GM18499 (cell line): ENCODE results near the gene BMAL1.

Source experiments
- ATAC-seq: cut with Tn5 transposase; IDR thresholded peaks from one replicate; pipeline ENCODE4 v1.9.1; 2021; ENCODE audit warnings: moderate number of reproducible peaks; ENCODE audit not compliant: insufficient read depth, unreplicated experiment

BMAL1 gene

DNA sequence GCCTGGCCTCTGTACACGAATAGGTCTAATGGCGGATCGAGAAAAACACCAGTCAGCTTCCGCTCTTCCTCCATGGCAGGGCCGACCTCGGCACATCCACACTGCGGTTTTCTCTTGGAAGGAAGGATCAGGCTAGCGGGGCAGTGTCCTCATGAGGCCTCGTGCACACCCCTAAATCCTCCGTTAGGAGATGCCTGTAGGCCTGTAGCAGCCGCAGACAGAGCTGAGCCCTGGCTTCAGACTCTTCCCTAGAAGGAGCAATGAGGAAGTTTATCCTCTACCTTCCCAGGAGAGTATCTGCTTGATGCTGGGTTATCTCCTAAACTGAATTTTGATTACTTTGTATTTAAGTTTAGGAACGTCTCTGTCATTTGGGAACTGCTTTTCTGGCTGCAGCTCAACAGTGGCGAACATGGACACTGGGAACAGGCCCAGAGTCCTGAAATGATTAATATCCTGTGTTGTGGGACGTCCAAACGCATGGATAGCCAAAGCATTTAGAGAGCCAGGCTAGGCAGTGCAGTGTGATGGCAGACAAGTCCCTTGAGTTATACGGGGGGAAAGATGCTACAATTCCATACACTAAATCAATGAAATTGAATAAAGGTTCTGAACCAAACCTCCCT lies 16.5 kb upstream of the BMAL1 start:
- no peak for ATAC-seq

DNA sequence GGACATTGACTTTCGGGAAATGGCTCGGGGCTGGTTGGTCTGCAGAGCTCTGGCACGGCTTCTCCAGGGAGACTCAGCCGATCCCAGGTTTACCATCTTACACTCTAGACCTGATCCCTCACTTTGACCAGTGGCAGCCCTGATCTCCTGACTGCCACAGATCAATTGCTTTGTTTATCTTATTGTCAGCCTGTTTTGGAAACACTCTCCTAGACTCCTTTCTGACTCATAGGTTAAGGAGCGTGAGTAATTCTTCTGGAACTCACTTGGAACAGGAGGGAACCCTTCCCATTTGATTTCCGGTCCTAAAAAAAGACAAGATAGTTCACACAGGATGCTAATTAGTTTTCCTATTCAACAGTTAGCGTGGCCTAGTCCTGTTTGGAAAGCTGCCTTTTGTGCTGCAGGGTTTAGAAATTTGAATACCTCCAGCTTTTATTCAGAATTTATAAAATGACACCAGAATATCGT lies 16.0 kb upstream of the BMAL1 start:
- ATAC-seq, result no peak

- no peak for ATAC-seq
These were observed 15.5 kb upstream of the BMAL1 start for GRCh38 chr11:13262096-13262495.

GRCh38 chr11:13268791-13269190 lies 8.8 kb upstream of the BMAL1 start:
- no peak for ATAC-seq

DNA sequence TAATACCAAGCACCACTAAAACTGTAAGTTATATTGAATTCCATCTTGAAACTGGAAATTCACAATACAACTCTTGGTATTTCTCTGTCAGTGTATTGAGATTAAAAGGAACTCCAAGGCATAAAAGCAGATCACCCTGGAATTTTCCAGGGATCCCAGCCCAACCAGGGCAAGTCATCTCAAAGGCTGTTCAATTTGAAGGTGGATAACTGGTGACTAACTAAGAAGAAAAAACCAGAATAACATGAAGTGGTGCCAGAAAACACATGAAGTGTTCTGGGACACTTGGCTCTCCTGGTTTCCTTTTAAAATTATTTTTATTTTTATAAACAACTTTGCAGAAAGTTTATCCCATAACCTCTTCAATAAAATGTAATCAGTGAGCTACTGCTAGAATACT lies 7.8 kb upstream of the BMAL1 start:
- ATAC-seq, result no peak

DNA sequence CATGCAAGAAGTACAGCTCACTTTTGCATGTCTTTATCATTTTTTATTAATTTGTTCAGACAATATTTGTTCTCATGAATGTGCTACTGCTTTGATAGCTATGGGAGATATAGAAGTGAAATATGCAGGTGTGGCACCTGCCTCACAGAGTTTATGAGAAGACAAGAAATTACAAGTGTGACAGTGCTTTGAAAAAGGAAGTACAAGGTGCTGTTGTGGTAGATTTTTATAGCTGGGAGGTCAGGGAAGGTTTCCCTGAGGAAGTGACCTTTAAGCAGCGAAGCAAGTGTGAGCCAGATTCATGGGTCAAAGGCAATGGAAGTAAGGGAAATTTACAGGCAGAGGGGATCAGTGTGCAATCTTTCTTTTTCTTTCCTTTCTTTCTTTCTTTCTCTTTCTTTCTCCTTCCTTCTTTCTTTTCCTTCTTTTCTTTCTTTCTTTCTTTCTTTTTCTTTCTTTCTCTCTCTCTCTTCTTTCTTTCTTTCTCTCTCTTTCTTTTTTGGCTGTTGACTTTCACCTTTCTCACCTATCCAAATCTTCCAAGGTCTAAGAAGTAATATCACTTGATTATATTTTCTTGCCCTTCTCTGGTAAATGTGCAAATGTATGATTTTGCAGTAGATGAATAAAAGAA lies 6.4 kb upstream of the BMAL1 start:
- no peak for ATAC-seq

- no peak for ATAC-seq
These were observed 1.1 kb upstream of the BMAL1 start for GRCh38 chr11:13276454-13276831.

DNA sequence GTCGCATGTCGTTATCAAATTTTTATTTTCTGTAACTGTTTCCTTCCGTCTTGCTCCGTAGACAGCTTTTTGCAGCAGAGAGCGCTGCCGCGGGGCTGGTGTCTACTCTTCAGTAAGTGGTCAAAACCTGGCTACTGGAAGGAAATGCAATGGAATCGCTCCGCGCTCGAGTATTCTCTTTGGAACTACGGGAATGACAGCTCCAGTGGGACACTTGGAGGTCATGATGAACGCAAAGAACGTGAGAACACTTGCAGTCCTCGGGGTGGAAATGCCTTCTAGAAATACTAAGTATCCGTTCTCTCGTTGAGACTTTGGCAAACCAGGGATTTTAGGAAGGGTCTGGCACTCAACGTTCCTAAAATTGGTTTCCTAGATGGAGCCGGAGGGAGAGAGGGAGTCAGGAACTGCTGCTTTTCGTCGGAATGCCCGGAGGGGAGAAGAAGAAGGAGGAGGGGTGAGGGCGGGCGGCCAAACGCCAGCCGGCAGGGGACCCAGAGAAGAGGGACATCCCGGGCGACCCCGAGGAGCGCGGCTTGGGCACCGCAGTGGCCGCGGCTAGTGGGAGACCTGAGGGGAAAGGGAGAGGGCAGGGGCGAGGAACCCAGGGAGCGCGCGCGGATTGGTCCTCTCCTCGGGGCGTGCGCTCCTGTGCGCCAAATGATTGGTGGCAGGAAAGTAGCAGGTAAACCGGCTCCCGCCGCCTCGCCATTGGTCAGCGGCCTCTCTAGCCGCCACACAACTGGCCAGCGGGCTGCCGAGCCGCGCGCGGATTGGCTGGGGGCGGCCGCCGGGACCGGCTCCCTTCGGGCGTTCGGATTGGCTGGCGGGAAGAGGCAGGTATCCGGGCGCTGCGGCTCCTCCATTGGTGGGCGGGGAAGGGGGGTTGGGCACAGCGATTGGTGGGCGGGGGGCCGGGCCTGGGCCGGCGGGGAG lies 490 bp upstream of the BMAL1 start:
- peak; percentile 88 for ATAC-seq

DNA sequence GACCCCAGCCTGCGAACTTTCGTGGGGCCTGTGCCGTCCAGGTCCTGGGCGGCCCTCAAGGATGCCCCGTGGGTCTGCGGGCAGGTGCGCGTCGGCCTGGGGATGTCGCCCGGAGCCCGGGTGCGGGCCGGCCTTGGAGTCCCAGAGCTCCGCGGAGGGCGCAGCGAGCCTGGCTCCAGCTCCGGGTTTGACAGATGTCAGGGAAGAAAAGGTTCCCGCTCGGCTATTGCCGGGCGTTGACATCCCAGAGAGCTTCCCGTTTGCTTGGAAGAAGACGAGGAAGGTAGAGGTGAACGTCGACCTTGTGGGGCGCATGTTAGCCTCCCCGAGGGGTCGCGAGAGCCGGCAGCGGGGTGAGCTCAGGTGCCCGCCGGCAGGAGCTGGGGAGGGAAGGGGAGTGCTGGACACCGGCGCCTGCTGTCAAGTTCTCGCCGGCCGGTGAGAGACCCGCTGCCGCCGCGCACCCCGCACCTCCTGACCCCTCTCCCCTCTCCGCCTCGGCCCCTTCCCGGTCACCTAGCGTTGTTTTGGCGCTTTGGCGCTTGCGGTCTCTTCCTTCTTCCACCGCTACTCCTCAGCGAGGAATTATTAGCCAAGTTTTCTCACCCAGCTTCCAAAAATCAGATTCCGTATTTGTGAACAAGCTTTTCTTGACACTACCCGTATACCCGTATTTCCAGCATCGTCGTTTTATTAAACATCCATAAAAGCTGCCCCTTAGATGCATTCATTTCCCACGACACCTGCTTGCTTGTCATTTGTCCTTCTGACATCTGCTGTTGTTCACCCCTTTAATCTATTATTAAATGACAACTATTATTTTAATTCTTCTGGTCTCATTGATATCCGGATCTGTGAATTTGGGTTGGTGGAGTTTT lies 1.3 kb downstream of the BMAL1 start:
- ATAC-seq, result no peak

GRCh38 chr11:13279487-13279834 lies 1.9 kb downstream of the BMAL1 start:
- no peak for ATAC-seq

DNA sequence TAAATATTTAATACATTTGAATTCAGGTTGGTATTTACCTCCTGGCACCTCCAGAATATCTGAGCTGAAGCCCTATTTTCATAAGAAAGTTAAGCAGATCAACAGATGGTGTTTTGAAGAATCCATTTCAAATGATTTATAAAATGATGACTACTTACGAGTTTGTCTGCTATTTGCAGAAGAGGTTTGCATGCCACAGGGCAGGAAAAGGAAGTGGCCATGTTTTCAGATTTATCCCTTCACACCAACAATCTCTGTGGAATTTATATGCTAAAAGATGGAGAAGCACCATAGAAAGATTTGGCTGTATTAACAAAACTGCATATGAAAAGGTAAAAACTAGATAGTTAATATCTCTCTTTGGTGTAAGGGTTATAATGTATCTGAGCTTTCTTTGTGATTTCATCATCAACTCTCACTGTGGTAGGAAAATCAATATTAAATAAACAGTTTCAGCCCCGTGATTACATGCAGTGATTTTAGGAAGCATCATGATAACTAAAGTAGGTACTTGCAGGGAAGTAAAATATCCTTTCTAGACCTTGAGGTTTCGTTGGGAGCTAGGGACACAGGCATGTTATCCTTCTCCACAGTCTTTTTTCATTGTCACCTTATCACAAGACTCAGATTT lies 2.6 kb downstream of the BMAL1 start:
- no peak for ATAC-seq

DNA sequence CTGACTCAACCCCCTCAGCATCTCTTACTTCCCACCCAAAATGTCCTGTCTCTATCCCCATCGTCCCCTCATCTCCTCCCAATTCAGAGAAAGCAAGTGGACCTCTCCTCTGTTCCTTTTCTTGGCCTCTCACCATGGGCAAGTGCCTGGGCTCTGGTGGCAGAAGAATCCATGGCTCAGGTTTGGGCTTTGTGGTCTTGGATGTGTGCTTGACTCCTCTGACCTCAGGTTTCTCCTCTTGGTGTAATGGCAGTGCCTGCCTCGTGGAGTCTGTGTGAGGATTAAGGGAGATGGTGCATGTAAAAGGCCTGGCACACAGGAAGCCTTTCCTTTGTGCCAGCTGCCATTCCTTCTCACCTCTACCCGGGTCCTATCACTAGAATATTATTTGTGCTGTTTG lies 3.2 kb downstream of the BMAL1 start:
- ATAC-seq, result no peak

DNA sequence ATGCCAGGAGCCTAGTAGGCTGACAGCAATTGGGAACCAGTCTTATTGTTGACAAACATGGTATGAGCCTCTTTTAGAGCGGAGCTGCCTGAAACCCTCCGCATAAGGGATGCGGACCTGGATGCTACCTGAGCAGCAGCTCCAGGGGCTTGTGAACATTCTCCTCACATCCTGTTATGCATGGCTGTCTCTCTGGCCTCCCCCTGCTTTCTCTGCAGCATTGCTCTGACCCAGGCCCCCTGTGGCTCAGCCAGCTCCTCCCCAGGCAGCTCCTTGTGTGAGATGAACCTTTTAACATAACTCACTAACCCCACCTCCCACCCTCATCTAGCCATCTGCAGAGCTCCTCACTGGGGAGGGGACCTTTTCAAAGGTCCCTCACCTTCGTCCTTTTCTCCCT lies 6.0 kb downstream of the BMAL1 start:
- no peak for ATAC-seq

DNA sequence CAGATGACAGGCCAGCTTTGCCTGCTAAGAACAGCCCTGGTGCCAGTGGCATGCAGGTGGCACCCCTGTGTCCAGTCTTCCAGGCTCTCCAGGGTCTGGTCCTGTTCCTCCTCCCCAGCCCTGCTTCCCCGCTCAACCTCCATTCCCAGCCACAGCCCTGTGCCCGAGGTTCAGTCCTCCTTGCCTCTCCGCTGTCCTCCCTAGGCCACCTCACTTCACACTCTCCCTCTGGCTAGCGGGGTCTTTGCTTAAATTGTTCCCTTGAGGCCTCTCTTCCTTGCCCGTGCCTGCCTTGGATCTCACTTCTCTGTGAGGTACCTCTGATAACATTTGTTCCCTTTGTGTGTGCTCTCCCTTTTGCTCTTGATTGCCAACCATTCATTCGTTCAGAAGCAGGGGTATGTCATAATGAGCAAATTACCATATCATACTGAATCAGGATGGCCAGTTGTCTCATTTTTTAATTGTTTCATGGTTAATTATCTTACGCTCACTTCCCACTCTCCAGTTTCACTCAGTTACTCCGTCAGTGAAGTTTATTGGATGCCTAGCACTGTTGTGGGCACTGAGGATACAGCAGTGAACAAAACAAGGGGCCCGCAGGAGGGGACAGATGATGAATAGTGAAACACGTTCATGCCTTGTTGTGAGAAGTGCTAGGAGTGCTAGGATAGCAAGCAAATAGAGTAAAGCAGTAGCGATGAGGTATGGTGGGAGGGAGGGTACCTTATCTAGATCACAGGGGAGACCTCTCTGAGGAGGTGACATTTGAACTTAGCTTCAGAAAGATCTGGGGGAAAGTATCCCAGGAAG lies 7.4 kb downstream of the BMAL1 start:
- ATAC-seq, result no peak

DNA sequence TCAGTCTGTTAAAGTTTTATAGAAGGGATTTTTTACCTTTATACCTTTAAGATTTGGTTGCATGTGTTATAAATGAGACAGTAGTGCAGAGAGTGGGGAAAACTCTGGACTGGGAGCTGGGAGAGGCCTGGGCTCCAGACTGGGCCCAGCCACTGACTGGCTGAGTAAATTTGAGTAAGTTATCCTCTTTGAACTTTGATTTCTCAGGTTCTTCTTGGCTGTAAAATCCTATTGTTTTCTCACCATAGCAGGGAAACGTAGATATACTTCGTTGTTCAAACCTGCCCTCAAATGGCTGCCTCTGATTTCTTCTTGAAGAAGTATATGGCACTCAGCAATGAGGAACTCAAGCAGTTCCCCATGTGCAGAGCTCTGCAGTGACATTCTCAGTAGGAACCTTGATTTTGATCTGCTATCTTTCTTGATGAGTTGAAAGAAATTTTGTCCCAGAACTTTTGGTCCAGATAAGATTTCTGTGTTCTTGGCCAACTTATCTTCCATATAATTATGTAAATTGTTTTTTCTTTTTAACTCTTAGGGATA lies 8.8 kb downstream of the BMAL1 start:
- ATAC-seq, result no peak

GRCh38 chr11:13287036-13287435 lies 9.4 kb downstream of the BMAL1 start:
- no peak for ATAC-seq

GRCh38 chr11:13287681-13288080 lies 10.1 kb downstream of the BMAL1 start:
- ATAC-seq, result no peak

GRCh38 chr11:13288375-13289029 lies 10.9 kb downstream of the BMAL1 start:
- no peak for ATAC-seq
